ENCODE data around the gene PDE4D. TPM values are rescaled to one million over a fixed set of nuclear protein-coding genes. Genes with fewer than 3 reads are reported as not detected.
A peak's percentile ranks its signal among the peaks of the same experiment; 100 is the strongest.

The PDE4D gene
- total RNA-seq, 4 donors from 2014 or later, result 35.0 to 121 (median 63.4) TPM

DNA sequence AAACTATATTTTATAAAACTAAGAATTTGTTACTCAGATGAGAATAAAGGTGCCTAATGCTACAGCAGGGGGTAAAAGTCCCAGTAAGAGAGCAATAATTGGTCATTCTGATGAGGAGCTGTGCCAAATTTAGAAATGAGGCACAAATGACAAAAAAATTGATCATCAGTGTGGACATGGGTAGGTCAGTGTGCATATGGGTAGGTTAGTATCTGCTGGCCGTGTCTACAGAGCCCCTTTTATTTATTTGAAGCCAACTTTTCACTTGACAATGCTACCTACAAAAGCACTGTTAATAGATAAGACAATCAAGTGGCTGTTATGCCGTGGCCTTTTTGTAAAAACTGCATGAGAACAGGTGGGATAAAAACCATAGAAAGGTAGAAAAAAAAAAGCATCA lies 856.1 kb downstream of the PDE4D start:
- peak overlapping the region in 1 of 4 donors; percentile 12 for H3K27ac ChIP-seq
- TF ChIP-seq POLR2A (IDR thresholded peaks at IDR 0.05) (no peak), EP300 (IDR thresholded peaks at IDR 0.05) (no peak), POLR2AphosphoS5 (IDR thresholded peaks at IDR 0.05) (no peak)
- TF ChIP-seq, protein P1, sequence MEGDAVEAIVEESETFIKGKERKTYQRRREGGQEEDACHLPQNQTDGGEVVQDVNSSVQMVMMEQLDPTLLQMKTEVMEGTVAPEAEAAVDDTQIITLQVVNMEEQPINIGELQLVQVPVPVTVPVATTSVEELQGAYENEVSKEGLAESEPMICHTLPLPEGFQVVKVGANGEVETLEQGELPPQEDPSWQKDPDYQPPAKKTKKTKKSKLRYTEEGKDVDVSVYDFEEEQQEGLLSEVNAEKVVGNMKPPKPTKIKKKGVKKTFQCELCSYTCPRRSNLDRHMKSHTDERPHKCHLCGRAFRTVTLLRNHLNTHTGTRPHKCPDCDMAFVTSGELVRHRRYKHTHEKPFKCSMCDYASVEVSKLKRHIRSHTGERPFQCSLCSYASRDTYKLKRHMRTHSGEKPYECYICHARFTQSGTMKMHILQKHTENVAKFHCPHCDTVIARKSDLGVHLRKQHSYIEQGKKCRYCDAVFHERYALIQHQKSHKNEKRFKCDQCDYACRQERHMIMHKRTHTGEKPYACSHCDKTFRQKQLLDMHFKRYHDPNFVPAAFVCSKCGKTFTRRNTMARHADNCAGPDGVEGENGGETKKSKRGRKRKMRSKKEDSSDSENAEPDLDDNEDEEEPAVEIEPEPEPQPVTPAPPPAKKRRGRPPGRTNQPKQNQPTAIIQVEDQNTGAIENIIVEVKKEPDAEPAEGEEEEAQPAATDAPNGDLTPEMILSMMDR (IDR thresholded peaks at IDR 0.05), result no peak
- 77 to 87% methylated on average over 1 to 2 of the region's 2 CpGs for WGBS, 2 donors (ENCODE audit: low coverage in 1 of 2)
- ATAC-seq, result no peak
- H3K4me1 ChIP-seq, result peaks cover 0 to 69% (median 3%) of the 10 kb centered on the region in 3 donors
- no peaks in the 10 kb centered on the region for H3K9me3 ChIP-seq
- no peaks in the 10 kb centered on the region for H3K36me3 ChIP-seq
- peak overlapping the region in 1 of 2 donors; percentile 75 for H3K4me3 ChIP-seq
- no peaks in the 10 kb centered on the region for H3K27me3 ChIP-seq

DNA sequence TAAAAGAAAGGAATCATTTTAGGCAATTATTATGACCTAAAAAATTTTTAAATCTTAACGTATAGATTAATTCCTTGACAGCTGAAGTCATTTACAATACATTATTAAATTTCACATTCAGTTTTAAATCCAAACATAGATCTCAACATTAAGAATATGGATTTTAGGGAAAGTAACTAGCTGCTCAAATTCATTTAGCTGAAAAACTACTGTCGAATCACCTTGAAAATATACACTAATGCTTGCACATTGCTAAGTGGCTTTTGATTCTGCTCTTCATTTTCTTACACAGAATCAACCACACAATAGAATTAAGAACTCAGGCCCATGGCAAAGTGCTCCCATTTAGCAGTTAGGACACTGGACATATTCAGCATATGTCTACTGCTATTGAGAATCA lies 856.5 kb downstream of the PDE4D start:
- peak overlapping the region in 2 of 4 donors; percentile 12 to 36 for H3K27ac ChIP-seq
- no peak for TF ChIP-seq POLR2A (IDR thresholded peaks at IDR 0.05)
- no peak for TF ChIP-seq EP300 (IDR thresholded peaks at IDR 0.05)
- TF ChIP-seq, protein P1 (IDR thresholded peaks at IDR 0.05), result no peak
- TF ChIP-seq POLR2AphosphoS5 (IDR thresholded peaks at IDR 0.05), result no peak
- H3K4me3 ChIP-seq, result peak overlapping the region in 1 of 2 donors; percentile 75
- no peaks in the 10 kb centered on the region for H3K9me3 ChIP-seq
- no peaks in the 10 kb centered on the region for H3K27me3 ChIP-seq
- no peak for ATAC-seq
- H3K36me3 ChIP-seq, result no peaks in the 10 kb centered on the region
- H3K4me1 ChIP-seq, result peaks cover 0 to 65% (median 3%) of the 10 kb centered on the region in 3 donors
- WGBS, 2 donors (ENCODE audit: low coverage in 1 of 2), result 76 to 78% methylated on average over 2 of the region's 2 CpGs

DNA sequence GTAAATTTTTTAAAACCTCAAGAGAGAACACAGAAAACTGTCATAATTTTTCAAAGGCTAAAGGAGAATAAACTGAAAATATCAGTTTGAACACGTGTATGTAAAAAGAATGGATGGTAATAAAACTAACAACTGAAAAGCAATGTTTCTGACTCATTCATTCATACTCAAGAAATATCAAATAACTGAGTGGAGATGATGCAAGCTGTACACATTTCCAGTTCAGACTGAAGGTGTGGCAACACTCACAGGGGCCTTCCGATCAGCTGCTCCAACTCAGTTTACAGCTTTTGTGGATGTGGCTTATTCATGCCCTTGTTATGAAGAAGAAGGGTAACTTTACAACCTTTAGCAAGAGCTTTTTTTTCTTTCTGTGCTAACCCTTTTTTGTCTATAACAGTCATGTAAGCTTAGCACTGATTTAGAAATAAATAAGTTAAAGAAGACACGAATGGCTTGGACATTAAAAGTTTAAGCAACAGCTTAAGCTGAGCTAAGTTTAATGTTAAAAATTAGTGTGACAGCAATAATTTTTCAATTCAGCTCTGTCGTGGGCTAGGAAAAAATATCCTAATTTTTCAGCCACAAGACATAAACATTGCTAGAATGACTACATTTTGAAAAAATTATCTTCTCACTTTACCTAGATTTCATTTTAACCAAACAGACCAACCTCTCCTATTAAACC lies 857.1 kb downstream of the PDE4D start:
- H3K4me1 ChIP-seq, result peaks cover 0 to 59% (median 3%) of the 10 kb centered on the region in 3 donors
- ATAC-seq, result peak; percentile 53

DNA sequence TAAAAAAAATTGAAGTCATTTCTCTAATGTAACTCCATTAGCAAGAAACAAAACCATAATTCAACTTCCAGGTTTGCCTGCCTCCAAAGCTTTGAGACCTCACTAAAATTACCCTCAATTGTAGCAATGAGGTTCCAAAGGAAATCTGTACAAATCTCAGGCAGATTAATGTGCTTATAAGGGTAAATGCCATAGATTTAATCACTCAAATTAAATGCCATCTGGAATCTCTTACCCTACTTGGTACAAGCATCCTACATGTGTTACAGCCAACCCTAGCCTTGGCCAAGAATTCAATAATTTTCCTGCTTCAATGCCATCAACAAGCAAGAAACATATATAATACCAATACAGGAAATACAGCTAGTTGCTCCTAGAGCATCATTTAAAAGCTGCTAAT lies 857.8 kb downstream of the PDE4D start:
- Histone ChIP-seq H3K27me3 (no peaks in the 10 kb centered on the region), H3K36me3 (no peaks in the 10 kb centered on the region), H3K4me3 (no peak overlapping the region), H3K9me3 (no peaks in the 10 kb centered on the region), H3K4me1 (peaks cover 0 to 59% (median 3%) of the 10 kb centered on the region in 3 donors), H3K27ac (peak overlapping the region in 2 of 4 donors; percentile 9 to 11)
- TF ChIP-seq, protein P1 (IDR thresholded peaks at IDR 0.05), result no peak
- no peak for TF ChIP-seq POLR2A (IDR thresholded peaks at IDR 0.05)
- no peak for TF ChIP-seq POLR2AphosphoS5 (IDR thresholded peaks at IDR 0.05)
- no peak for TF ChIP-seq EP300 (IDR thresholded peaks at IDR 0.05)
- no peak for ATAC-seq

More for the DNA sequence above, 857.1 kb downstream of the PDE4D start:
- TF ChIP-seq, protein P1 (IDR thresholded peaks at IDR 0.05), result no peak
- TF ChIP-seq POLR2AphosphoS5 (IDR thresholded peaks at IDR 0.05), result peak; percentile 91
- Histone ChIP-seq H3K36me3 (no peaks in the 10 kb centered on the region), H3K27ac (peak overlapping the region; percentile 12 to 36 (median 26)), H3K4me3 (no peak overlapping the region), H3K27me3 (no peaks in the 10 kb centered on the region), H3K9me3 (no peaks in the 10 kb centered on the region)
- 25 to 34% methylated on average over 4 of the region's 4 CpGs for WGBS, 2 donors (ENCODE audit: low coverage in 1 of 2)
